SK-N-SH treated with all-trans-retinoic acid at 6 μM for 48 hours (cell line): ENCODE results near the gene MAGEA3.
"Not testable (repeated sequence)": the region's sequence is repeated elsewhere in the genome, so short reads cannot be mapped to it uniquely, and the experiment has no call there.

Source experiments
- ARNTL ChIP-seq: fragments of 450-650 bp; formaldehyde crosslinking; IDR thresholded peaks from 2 replicates; pipeline ENCODE4 v1.5.0; 2020; ENCODE audit warnings: low read depth, mild to moderate bottlenecking, moderate library complexity, borderline replicate concordance
- BACH2 ChIP-seq: fragments of 250-450 bp; sonication (Bioruptor Pico); IDR thresholded peaks from 2 replicates; pipeline ENCODE4 v1.9.0; 2021; ENCODE audit warnings: mild to moderate bottlenecking, borderline replicate concordance
- ESRRG ChIP-seq: fragments of 250-450 bp; sonication (Bioruptor Pico); IDR thresholded peaks from 2 replicates; pipeline ENCODE4 v1.6.1; 2021; ENCODE audit warnings: mild to moderate bottlenecking
- PPARA ChIP-seq: fragments of 250-450 bp; sonication (Bioruptor Pico); IDR thresholded peaks from 2 replicates; pipeline ENCODE4 v1.5.0; 2020; ENCODE audit warnings: mild to moderate bottlenecking, borderline replicate concordance
- RARB ChIP-seq: fragments of 250-450 bp; sonication (Bioruptor Pico); IDR thresholded peaks from 2 replicates; pipeline ENCODE4 v1.8.0; 2021; ENCODE audit warnings: mild to moderate bottlenecking, moderate library complexity
- ZFP3 ChIP-seq: fragments of 250-450 bp; sonication (Bioruptor Pico); IDR thresholded peaks from 2 replicates; pipeline ENCODE4 v1.5.0; 2020; ENCODE audit warnings: mild to moderate bottlenecking, moderate library complexity
- ZNF565 ChIP-seq: fragments of 450-650 bp; formaldehyde crosslinking; conservative IDR thresholded peaks from 2 replicates; pipeline ENCODE4 v1.5.0; 2020; ENCODE audit warnings: low read depth, mild to moderate bottlenecking, moderate library complexity
- ZNF8 ChIP-seq: fragments of 450-650 bp; formaldehyde crosslinking; IDR thresholded peaks from 2 replicates; pipeline ENCODE4 v1.5.0; 2020; ENCODE audit warnings: mild to moderate bottlenecking, moderate library complexity
- TF ChIP-seq, protein P1 (sequence below): fragments of 250-450 bp; sonication (Bioruptor Pico); IDR thresholded peaks from 2 replicates; pipeline ENCODE4 v1.8.0; 2020; ENCODE audit warnings: mild to moderate bottlenecking, moderate library complexity, borderline replicate concordance
- TF ChIP-seq, protein P2 (sequence below): fragments of 250-450 bp; sonication (Bioruptor Pico); IDR thresholded peaks from 2 replicates; pipeline ENCODE4 v1.5.0; 2020; ENCODE audit warnings: mild to moderate bottlenecking, moderate library complexity
- TF ChIP-seq, protein P3 (sequence below): fragments of 250-450 bp; sonication (Bioruptor Pico); IDR thresholded peaks from 2 replicates; pipeline ENCODE4 v1.5.1; 2021; ENCODE audit warnings: mild to moderate bottlenecking, moderate library complexity
- TF ChIP-seq, protein P4 (sequence below): fragments of 250-450 bp; sonication (Bioruptor Pico); IDR thresholded peaks from 2 replicates; pipeline ENCODE4 v1.5.1; 2020; ENCODE audit warnings: low read depth, mild to moderate bottlenecking, moderate library complexity

DNA sequence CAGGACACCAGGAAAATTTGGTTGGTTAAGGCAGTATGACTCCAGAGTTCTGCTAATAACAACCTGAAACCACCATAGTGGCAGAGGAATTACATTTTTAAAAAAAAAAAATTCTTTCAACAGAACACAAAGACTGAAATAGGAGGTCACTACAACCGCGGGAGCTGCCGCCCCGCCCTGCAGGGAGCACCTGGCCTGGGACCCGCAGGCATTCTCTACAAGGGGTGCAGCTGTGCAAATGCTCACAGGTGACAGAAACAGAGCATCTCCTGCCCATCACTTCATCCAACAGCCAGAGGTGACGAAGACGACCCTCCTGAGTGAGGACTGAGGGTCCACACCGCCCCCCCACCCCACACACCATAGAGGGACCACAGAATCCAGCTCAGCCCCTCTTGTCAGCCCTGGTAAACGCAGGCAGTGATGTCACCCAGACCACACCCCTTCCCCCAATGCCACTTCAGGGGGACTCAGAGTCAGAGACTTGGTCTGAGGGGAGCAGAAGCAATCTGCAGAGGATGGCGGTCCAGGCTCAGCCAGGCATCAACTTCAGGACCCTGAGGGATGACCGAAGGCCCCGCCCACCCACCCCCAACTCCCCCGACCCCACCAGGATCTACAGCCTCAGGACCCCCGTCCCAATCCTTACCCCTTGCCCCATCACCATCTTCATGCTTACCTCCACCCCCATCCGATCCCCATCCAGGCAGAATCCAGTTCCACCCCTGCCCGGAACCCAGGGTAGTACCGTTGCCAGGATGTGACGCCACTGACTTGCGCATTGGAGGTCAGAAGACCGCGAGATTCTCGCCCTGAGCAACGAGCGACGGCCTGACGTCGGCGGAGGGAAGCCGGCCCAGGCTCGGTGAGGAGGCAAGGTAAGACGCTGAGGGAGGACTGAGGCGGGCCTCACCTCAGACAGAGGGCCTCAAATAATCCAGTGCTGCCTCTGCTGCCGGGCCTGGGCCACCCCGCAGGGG is at the start of gene MAGEA3:
- not testable (repeated sequence) for TF ChIP-seq PPARA (CRISPR knock-in tag); ZNF8 (CRISPR knock-in tag); RARB (CRISPR knock-in tag); ZNF565 (CRISPR knock-in tag); ZFP3; ESRRG (CRISPR knock-in tag); ARNTL (CRISPR knock-in tag); BACH2 (CRISPR knock-in tag)
- TF ChIP-seq, protein P1, sequence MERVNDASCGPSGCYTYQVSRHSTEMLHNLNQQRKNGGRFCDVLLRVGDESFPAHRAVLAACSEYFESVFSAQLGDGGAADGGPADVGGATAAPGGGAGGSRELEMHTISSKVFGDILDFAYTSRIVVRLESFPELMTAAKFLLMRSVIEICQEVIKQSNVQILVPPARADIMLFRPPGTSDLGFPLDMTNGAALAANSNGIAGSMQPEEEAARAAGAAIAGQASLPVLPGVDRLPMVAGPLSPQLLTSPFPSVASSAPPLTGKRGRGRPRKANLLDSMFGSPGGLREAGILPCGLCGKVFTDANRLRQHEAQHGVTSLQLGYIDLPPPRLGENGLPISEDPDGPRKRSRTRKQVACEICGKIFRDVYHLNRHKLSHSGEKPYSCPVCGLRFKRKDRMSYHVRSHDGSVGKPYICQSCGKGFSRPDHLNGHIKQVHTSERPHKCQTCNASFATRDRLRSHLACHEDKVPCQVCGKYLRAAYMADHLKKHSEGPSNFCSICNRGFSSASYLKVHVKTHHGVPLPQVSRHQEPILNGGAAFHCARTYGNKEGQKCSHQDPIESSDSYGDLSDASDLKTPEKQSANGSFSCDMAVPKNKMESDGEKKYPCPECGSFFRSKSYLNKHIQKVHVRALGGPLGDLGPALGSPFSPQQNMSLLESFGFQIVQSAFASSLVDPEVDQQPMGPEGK (CRISPR knock-in tag), result not testable (repeated sequence)
- TF ChIP-seq, protein P2, sequence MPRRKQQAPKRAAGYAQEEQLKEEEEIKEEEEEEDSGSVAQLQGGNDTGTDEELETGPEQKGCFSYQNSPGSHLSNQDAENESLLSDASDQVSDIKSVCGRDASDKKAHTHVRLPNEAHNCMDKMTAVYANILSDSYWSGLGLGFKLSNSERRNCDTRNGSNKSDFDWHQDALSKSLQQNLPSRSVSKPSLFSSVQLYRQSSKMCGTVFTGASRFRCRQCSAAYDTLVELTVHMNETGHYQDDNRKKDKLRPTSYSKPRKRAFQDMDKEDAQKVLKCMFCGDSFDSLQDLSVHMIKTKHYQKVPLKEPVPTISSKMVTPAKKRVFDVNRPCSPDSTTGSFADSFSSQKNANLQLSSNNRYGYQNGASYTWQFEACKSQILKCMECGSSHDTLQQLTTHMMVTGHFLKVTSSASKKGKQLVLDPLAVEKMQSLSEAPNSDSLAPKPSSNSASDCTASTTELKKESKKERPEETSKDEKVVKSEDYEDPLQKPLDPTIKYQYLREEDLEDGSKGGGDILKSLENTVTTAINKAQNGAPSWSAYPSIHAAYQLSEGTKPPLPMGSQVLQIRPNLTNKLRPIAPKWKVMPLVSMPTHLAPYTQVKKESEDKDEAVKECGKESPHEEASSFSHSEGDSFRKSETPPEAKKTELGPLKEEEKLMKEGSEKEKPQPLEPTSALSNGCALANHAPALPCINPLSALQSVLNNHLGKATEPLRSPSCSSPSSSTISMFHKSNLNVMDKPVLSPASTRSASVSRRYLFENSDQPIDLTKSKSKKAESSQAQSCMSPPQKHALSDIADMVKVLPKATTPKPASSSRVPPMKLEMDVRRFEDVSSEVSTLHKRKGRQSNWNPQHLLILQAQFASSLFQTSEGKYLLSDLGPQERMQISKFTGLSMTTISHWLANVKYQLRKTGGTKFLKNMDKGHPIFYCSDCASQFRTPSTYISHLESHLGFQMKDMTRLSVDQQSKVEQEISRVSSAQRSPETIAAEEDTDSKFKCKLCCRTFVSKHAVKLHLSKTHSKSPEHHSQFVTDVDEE (CRISPR knock-in tag), result not testable (repeated sequence)
- TF ChIP-seq, protein P3, sequence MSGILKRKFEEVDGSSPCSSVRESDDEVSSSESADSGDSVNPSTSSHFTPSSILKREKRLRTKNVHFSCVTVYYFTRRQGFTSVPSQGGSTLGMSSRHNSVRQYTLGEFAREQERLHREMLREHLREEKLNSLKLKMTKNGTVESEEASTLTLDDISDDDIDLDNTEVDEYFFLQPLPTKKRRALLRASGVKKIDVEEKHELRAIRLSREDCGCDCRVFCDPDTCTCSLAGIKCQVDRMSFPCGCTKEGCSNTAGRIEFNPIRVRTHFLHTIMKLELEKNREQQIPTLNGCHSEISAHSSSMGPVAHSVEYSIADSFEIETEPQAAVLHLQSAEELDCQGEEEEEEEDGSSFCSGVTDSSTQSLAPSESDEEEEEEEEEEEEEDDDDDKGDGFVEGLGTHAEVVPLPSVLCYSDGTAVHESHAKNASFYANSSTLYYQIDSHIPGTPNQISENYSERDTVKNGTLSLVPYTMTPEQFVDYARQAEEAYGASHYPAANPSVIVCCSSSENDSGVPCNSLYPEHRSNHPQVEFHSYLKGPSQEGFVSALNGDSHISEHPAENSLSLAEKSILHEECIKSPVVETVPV (CRISPR knock-in tag), result not testable (repeated sequence)
- TF ChIP-seq, protein P4, sequence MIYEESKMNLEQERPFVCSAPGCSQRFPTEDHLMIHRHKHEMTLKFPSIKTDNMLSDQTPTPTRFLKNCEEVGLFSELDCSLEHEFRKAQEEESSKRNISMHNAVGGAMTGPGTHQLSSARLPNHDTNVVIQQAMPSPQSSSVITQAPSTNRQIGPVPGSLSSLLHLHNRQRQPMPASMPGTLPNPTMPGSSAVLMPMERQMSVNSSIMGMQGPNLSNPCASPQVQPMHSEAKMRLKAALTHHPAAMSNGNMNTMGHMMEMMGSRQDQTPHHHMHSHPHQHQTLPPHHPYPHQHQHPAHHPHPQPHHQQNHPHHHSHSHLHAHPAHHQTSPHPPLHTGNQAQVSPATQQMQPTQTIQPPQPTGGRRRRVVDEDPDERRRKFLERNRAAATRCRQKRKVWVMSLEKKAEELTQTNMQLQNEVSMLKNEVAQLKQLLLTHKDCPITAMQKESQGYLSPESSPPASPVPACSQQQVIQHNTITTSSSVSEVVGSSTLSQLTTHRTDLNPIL, result not testable (repeated sequence)
